ENCODE data around the gene KANSL2. TPM values are rescaled to one million over a fixed set of nuclear protein-coding genes. Genes with fewer than 3 reads are reported as not detected.

Gene KANSL2
- total and polyA plus RNA-seq, 2 experiments from 2014 or later: 29.3 to 92.5 TPM

DNA sequence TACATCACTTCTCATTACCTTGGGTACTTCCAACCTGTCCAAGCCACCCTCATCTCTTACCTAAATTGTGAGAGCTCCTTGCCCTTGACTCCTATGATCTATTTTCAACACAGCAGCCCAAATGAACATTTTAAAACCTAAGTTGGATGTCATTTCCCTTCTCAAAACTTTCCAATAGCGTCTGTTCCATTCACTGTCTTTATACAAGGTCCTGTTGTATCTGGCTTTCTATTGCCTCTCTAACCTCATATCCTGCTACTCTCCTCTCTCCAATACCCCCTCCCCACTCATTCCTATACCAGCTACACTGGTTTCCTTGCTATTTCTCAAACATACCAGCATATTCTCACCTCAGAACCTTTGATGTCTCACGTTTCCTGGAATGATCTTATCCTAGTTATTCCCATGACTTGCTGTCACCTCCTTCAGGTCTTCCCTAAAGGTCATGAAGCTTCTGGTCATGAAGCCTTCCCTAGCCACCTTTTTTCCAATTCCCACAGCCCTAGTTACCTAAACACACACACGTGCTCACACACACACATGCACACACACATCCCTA, 4.1 kb upstream of the KANSL2 start (continued):
- TF ChIP-seq ZNF462 (CRISPR knock-in tag; IDR thresholded peaks at IDR 0.05): no peak

- H3K9me3 Mint-ChIP-seq: no peaks in the 10 kb centered on the region
- Histone ChIP-seq H3K9me2 (ENCODE audit: insufficient read depth) (no peaks in the 10 kb centered on the region), H3K4me2 (no peak overlapping the region), H3K27ac (ENCODE audit: low read depth) (no peak overlapping the region), H3K4me3 (no peak overlapping the region), H3K36me3 (ENCODE audit: insufficient read depth) (peaks cover 18% of the 10 kb centered on the region), H3F3A (replicated peaks; ENCODE audit: low read depth) (no peaks in the 10 kb centered on the region), H3K79me2 (replicated peaks; ENCODE audit: insufficient read depth) (peaks cover 34% of the 10 kb centered on the region), H4K20me1 (replicated peaks; ENCODE audit: insufficient read depth) (peaks cover 11% of the 10 kb centered on the region), H3K4me1 (ENCODE audit: insufficient read depth) (no peaks in the 10 kb centered on the region; the same call in 1 of the 2 replicates), H3K27me3 (ENCODE audit: insufficient read depth) (no peaks in the 10 kb centered on the region), H2AFZ (no peak overlapping the region)
- no peak overlapping the region for H3K27ac Mint-ChIP-seq
- ATAC-seq: no peak
- TF ChIP-seq, protein P1, sequence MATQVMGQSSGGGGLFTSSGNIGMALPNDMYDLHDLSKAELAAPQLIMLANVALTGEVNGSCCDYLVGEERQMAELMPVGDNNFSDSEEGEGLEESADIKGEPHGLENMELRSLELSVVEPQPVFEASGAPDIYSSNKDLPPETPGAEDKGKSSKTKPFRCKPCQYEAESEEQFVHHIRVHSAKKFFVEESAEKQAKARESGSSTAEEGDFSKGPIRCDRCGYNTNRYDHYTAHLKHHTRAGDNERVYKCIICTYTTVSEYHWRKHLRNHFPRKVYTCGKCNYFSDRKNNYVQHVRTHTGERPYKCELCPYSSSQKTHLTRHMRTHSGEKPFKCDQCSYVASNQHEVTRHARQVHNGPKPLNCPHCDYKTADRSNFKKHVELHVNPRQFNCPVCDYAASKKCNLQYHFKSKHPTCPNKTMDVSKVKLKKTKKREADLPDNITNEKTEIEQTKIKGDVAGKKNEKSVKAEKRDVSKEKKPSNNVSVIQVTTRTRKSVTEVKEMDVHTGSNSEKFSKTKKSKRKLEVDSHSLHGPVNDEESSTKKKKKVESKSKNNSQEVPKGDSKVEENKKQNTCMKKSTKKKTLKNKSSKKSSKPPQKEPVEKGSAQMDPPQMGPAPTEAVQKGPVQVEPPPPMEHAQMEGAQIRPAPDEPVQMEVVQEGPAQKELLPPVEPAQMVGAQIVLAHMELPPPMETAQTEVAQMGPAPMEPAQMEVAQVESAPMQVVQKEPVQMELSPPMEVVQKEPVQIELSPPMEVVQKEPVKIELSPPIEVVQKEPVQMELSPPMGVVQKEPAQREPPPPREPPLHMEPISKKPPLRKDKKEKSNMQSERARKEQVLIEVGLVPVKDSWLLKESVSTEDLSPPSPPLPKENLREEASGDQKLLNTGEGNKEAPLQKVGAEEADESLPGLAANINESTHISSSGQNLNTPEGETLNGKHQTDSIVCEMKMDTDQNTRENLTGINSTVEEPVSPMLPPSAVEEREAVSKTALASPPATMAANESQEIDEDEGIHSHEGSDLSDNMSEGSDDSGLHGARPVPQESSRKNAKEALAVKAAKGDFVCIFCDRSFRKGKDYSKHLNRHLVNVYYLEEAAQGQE (IDR thresholded peaks at IDR 0.05; ENCODE audit: unreplicated experiment): no peak
- DNase-seq (ENCODE audit: low spot score): no peak
- H3K27me3 Mint-ChIP-seq (ENCODE audit: insufficient read depth, low read depth, poor library complexity): peaks cover 7% of the 10 kb centered on the region
- H3K4me3 Mint-ChIP-seq: peak overlapping the region; percentile 52; the same call in 2 of the 3 replicates
- peaks cover 15% of the 10 kb centered on the region for H3K4me1 Mint-ChIP-seq
- H3K36me3 Mint-ChIP-seq (ENCODE audit: low read depth): peaks cover 34% of the 10 kb centered on the region
Observed at GRCh38 chr12:48683534-48683933, 1.5 kb upstream of the KANSL2 start.
